ENCODE measurements around the gene CDCP2. TPM values are rescaled to one million over a fixed set of nuclear protein-coding genes. Genes with fewer than 3 reads are reported as not detected.

The CDCP2 gene
- total RNA-seq, 2 experiments from 2014 or later: not detected

DNA sequence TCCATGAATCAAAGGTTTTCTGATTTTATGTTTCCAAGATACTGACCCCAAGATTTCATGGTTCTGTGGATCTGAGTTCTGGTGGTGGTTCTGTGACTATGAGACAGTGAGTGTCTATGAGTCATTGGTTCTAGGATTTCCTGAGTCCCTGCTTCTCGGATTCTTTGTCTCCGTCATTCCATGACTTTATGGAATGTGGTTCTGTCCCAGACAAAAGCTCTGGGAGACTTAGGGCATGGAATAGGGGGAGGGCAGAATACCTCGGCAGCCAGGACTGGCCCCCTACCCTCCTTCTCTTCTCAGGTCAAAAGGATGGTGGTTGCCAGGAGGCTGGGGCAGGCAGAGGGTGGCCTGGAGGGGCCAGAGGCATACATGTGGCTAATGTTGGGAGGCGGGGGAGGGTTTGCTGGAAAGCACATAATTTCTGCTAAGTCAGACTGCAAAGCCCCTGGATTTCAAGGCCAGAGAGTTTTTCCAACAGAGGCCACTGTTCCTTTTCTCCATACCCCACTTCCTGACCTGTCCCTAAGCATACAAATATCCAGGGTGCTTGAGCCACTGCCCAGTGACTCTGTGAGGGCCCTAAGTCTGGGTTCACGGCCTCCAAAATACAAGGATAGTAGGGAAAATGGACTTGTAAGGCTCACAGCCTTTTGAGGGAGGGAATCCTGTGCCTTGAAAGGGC, 17.2 kb downstream of the CDCP2 start:
- no peaks in the 10 kb centered on the region for H3K4me1 Mint-ChIP-seq
- no peaks in the 10 kb centered on the region for H3K36me3 Mint-ChIP-seq
- peaks cover 2% of the 10 kb centered on the region for H3K27me3 Mint-ChIP-seq
- no peak for DNase-seq
- no peak overlapping the region for H3K4me3 Mint-ChIP-seq
- H3K27ac Mint-ChIP-seq: no peak overlapping the region
- no peaks in the 10 kb centered on the region for H3K9me3 Mint-ChIP-seq

DNA sequence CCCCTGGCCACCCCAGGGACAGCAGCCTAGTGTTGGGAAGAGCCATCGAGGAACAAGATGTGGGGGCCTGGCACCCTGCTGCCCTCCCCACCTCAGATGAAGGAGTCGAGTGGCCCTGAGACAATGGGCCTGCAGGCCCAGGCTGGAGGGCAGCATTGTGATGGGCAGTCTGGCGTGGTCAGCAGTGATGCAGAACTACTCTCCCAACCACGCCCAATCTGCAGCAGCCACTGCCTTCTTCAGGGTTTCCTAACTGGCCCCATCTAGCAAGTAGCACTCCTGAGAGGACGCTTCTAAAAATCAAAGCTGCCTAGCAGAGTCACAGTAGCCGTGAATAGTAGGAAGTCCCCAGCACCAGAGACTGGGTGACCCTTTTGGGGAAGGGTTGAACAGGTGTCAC, 18.5 kb downstream of the CDCP2 start:
- Mint-ChIP-seq H3K27ac (no peak overlapping the region), H3K9me3 (no peaks in the 10 kb centered on the region), H3K36me3 (no peaks in the 10 kb centered on the region), H3K4me3 (no peak overlapping the region), H3K4me1 (no peaks in the 10 kb centered on the region), H3K27me3 (peaks cover 2% of the 10 kb centered on the region)
- no peak for DNase-seq

DNA sequence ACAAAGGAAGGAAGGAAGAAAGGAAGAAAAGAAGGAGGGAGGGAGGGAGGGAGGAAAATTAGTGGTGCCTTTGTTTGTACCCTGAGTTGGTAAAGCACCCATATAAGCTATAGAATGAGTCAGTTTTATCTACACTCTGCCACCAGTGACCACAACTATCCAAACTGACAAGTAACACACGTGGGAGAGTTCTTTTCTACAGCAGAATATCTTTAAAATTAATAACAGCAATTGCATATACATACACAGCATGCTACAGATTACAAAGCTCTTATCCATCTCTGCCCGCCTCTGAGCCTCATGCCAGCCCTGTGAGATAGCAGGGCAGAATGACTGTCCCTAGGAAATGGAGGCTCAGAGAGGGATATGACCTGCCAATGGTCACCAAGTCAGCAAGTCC, 20.3 kb downstream of the CDCP2 start:
- H3K4me1 Mint-ChIP-seq: no peaks in the 10 kb centered on the region
- H3K4me3 Mint-ChIP-seq: no peak overlapping the region
- no peak overlapping the region for H3K27ac Mint-ChIP-seq

DNA sequence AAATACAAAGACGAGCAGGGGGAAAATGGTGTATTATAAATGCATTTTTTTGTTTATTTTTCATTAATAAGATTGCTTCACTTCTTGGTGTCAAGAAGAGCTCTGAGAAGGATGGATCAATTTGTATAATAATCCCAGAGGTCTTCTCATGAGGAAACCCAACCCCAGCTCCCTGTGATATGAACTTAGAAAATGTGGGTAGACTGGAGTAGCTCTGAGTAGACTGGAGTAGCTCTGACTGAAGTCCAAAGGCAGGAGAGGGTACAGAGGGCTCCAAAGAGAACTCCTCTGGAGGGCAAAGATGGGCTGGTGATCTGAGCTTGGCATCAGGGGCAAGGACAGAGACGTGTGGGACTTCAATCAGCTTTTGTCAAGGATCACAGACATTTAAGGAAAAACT, 21.4 kb downstream of the CDCP2 start:
- no peaks in the 10 kb centered on the region for H3K36me3 Mint-ChIP-seq
- H3K4me1 Mint-ChIP-seq: no peaks in the 10 kb centered on the region
- no peak for DNase-seq
- H3K4me3 Mint-ChIP-seq: no peak overlapping the region
- no peaks in the 10 kb centered on the region for H3K9me3 Mint-ChIP-seq
- H3K27ac Mint-ChIP-seq: no peak overlapping the region
- H3K27me3 Mint-ChIP-seq: peaks cover 2% of the 10 kb centered on the region

More for the DNA sequence above, 20.3 kb downstream of the CDCP2 start:
- H3K36me3 Mint-ChIP-seq: no peaks in the 10 kb centered on the region
- DNase-seq: no peak
- no peaks in the 10 kb centered on the region for H3K9me3 Mint-ChIP-seq
- H3K27me3 Mint-ChIP-seq: peaks cover 2% of the 10 kb centered on the region

DNA sequence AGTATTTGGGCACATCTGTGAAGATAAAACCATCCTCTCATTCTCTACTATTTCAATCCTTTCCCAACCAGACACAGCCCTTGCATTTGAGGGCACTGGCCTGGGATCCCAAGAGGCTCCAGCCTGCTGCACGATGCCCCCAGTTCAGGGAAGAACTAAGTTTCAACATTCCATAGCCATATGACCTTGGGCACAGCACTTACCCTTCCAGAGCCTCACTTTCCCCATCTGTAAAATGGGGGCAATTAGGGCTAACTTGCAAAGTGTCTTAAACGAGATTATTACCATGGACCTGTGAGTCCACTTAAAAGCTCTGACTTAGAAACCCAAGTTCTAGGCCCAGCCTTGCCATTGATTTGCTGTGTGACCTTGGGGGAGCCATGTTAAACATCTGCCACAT, 22.9 kb downstream of the CDCP2 start:
- H3K36me3 Mint-ChIP-seq: no peaks in the 10 kb centered on the region
- H3K9me3 Mint-ChIP-seq: no peaks in the 10 kb centered on the region
- no peak overlapping the region for H3K27ac Mint-ChIP-seq
- DNase-seq: no peak
- no peak overlapping the region for H3K4me3 Mint-ChIP-seq
- no peaks in the 10 kb centered on the region for H3K27me3 Mint-ChIP-seq
- H3K4me1 Mint-ChIP-seq: no peaks in the 10 kb centered on the region

DNA sequence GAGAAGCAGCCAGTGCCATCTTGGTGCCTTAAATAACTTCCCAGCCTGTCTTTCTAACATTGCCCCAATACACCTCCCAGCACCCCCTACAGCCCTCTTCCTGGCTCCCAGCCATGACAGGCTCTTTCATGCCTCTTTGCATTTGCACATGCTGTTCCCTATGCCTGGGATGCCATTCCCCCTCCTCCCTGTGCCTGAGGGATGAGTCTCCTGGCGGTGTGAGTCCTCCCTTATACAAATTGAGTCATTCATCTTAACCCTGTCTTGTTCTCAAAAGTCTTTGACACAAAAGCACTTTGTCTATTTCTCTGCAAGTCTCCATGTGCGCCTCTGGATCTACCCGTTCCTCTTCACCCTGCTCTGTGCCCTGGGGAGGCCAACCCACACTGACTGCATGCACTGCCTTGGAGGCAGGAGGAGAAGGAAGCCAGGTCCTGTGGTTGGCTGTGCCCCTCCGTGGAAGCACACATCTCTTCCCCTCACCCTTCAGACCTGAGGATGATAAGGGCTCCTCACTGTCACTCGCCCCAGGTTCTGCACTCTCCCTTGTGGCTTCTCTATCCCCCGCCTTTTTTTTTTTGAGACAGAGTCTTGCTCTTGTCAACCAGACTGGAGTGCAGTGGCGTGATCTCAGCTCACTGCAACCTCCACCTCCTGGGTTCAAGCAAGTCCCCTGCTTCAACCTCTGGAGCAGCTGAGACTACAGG, 25.1 kb downstream of the CDCP2 start:
- no peaks in the 10 kb centered on the region for H3K36me3 Mint-ChIP-seq
- H3K4me1 Mint-ChIP-seq: no peaks in the 10 kb centered on the region
- H3K27ac Mint-ChIP-seq: no peak overlapping the region
- H3K9me3 Mint-ChIP-seq: no peaks in the 10 kb centered on the region
- no peaks in the 10 kb centered on the region for H3K27me3 Mint-ChIP-seq
- no peak for DNase-seq
- no peak overlapping the region for H3K4me3 Mint-ChIP-seq

DNA sequence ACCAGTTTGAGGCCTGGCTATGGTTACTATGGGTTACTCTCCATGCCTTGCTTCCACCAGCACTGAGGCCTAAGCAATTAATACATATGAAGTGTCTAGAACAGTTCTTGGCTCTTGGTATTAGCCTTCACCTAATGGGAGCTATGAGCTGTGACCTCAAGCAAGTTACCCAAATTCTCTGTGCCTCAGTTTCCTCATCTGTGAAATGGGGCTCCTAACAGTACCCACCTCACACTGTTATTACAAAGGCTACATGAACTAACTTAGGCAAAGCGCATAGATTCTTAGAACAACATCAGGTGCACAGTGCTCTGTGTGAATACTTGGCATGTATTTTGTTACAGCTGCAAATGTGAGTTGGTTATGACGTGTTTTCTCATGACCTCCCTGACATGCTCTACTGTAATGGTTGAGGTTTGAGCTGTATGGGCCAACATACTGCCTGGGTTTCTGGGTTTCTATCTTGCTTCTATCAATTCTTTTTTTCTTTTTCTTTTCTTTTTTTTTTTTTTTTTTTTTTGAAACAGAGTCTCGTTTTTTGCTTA, 26.5 kb downstream of the CDCP2 start:
- DNase-seq: no peak
- no peak overlapping the region for H3K4me3 Mint-ChIP-seq
- no peaks in the 10 kb centered on the region for H3K36me3 Mint-ChIP-seq
- no peaks in the 10 kb centered on the region for H3K9me3 Mint-ChIP-seq
- H3K27ac Mint-ChIP-seq: no peak overlapping the region
- H3K4me1 Mint-ChIP-seq: peaks cover 4% of the 10 kb centered on the region
- H3K27me3 Mint-ChIP-seq: no peaks in the 10 kb centered on the region

DNA sequence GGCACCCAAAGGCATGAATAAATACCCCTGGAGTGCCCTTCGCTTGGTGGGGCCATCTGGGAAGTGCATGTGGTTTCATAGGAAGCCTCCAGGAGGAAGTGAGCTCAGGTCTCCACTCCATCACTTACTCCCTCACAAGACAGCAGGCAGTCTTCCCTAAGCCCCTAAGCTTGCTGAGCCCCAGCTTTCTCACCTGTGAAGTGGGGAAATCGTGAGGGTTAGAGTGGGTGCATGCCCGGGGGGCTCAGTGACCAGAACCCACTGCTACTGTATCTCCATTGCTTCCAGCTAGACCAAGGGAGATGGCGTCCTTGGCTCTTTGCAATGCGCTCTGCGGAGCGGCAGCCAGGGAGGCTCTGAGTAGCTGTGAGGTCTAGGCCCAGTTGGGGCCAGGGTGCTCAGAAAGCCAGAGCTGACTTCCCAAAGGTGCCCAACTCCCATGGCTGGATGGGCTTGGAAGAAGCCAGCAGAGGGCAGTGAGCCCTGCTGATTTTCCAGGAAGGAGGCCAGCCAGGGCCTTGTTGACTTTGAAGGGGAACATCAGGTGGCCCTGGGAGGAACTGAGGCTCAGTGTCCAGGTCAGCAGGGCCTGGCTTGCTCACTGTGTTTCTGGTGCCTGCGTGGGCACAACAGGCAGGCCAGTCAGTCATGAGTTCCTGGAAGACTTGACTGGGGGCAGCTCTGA, 27.3 kb downstream of the CDCP2 start:
- DNase-seq: no peak
- Mint-ChIP-seq H3K9me3 (no peaks in the 10 kb centered on the region), H3K27ac (no peak overlapping the region), H3K4me1 (peaks cover 4% of the 10 kb centered on the region), H3K27me3 (no peaks in the 10 kb centered on the region), H3K36me3 (no peaks in the 10 kb centered on the region), H3K4me3 (no peak overlapping the region)

DNA sequence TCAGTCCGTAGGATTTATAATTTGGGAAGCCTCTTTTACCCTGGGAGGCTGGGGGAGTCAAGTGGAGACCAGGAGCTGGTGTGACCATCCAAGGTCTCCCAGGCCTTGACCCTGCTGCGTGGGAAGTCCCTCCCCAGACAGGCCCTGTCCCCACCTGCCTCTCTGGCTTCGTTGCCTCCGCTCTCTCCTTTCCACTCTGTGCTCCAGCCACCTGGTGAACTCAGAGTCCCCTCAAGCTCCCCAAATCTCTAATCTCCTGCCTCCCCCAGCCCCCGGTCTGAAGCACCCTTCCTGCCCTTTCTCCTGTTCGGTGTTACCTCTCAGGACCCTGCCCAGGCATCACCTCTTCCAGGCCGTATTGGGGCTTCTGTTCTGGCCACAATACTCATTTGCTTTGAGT, 27.9 kb downstream of the CDCP2 start:
- DNase-seq: no peak
- Mint-ChIP-seq H3K4me3 (no peak overlapping the region), H3K4me1 (peaks cover 4% of the 10 kb centered on the region), H3K36me3 (no peaks in the 10 kb centered on the region), H3K27ac (no peak overlapping the region), H3K9me3 (no peaks in the 10 kb centered on the region), H3K27me3 (no peaks in the 10 kb centered on the region)

DNA sequence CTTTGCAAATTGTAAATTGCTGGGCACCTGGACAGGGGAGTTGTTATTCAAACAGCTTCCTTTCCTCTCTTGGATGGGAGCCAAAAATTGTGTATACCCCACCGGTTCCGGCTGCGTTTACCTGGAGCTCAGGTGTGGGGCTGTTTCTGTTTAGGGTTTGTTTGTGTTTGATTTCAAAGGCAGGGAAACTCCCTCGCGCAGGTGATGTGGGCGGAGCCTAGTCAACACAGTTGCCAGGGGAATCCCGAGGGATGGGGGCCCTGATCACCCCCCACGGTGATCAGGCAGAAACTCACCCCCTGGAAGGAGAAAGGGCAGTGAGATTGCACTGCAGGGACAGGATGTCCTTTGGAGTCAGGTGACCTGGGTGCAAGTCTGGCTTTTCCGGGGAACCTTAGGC, 28.3 kb downstream of the CDCP2 start:
- no peaks in the 10 kb centered on the region for H3K27me3 Mint-ChIP-seq
- H3K9me3 Mint-ChIP-seq: no peaks in the 10 kb centered on the region
- H3K4me3 Mint-ChIP-seq: no peak overlapping the region
- no peak overlapping the region for H3K27ac Mint-ChIP-seq
- no peaks in the 10 kb centered on the region for H3K36me3 Mint-ChIP-seq
- no peak for DNase-seq
- peaks cover 4% of the 10 kb centered on the region for H3K4me1 Mint-ChIP-seq

DNA sequence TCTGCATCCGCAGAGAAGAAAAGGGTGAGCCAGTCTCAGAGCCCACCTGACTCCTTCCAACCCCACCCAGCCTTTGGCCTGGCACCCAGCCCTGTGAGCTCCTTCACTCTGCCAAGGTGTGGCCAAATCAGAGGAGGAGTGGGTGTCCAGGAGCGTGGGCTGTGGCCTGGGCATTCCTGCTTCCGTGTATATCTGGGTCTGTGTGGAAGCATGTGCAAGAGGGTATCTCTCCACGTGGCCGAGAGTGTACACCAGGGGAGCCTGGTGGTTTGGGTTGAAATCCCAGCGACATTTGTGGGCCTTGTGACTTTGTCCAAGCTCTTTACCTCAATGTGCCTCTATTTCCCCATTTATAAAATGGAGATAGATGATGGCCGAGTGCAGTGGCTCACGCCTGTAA, 29.8 kb downstream of the CDCP2 start:
- Mint-ChIP-seq H3K36me3 (no peaks in the 10 kb centered on the region), H3K4me3 (no peak overlapping the region), H3K9me3 (no peaks in the 10 kb centered on the region), H3K27ac (no peak overlapping the region), H3K27me3 (no peaks in the 10 kb centered on the region), H3K4me1 (peaks cover 4% of the 10 kb centered on the region)
- DNase-seq: no peak

DNA sequence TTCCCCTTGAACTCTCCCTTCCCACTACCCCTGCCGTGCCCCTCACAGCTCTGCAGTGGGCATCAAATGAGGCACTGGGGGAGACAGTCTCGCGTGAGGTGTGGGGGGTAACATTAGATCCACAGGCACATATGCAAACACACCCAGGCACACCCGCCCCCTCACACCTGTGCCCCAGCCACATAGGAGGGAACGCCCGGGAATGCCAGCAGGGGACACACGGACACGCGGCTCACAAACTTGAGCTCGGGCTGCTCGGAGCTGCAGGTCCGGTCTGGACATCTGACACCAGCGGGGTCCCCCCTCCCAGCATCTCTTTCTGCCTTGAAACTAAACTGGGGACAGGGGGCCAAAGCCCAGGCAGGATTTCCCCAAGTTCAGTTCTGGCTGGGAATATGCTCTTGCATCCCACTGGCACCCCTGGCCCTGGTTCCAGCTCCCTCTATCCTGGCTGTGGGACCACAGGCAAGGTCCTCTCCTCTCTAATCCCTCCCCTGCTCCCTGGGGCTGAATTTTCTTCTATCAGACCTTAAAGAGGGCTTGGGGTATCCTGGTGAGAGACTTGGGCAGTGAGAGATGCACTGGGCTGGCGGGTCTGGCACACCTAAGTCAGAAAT, 30.6 kb downstream of the CDCP2 start:
- no peak for DNase-seq
- no peak overlapping the region for H3K27ac Mint-ChIP-seq
- H3K9me3 Mint-ChIP-seq: no peaks in the 10 kb centered on the region
- H3K27me3 Mint-ChIP-seq: no peaks in the 10 kb centered on the region
- peaks cover 4% of the 10 kb centered on the region for H3K4me1 Mint-ChIP-seq
- H3K4me3 Mint-ChIP-seq: no peak overlapping the region
- no peaks in the 10 kb centered on the region for H3K36me3 Mint-ChIP-seq

DNA sequence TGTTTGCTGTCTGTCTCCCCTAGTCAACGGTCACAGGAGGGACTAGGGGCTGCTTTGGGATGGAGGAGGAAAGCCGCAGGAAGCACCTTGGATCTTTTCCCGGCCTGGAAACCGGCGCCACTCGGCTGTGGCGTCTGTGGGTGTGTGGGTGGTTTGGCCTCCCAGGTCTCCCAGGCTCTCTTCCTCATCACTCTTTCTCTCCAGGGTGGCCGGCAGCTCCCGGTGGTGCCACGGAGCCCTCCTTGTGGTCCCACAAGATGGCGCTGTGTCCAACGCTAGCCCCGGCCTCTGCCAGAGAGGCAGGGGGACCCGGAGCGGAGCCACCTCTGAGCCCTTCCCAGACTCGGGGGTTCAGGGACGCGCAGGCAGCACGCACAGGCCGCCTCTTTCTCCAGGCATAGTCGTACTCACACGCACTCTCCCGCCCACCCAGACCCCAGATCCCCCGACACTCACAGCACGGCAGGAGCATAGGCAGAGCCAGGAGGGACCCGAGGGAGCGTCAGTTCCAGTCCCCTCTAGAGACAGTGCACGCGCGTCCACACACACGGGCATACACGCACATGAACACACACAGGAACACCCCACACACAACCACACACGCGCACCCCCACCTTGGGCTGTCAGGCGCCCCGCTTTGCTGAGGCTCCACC, 31.2 kb downstream of the CDCP2 start:
- no peaks in the 10 kb centered on the region for H3K36me3 Mint-ChIP-seq
- no peak overlapping the region for H3K27ac Mint-ChIP-seq
- H3K4me1 Mint-ChIP-seq: peaks cover 4% of the 10 kb centered on the region
- no peak overlapping the region for H3K4me3 Mint-ChIP-seq
- DNase-seq: peak; percentile 73
- no peaks in the 10 kb centered on the region for H3K9me3 Mint-ChIP-seq
- no peaks in the 10 kb centered on the region for H3K27me3 Mint-ChIP-seq

DNA sequence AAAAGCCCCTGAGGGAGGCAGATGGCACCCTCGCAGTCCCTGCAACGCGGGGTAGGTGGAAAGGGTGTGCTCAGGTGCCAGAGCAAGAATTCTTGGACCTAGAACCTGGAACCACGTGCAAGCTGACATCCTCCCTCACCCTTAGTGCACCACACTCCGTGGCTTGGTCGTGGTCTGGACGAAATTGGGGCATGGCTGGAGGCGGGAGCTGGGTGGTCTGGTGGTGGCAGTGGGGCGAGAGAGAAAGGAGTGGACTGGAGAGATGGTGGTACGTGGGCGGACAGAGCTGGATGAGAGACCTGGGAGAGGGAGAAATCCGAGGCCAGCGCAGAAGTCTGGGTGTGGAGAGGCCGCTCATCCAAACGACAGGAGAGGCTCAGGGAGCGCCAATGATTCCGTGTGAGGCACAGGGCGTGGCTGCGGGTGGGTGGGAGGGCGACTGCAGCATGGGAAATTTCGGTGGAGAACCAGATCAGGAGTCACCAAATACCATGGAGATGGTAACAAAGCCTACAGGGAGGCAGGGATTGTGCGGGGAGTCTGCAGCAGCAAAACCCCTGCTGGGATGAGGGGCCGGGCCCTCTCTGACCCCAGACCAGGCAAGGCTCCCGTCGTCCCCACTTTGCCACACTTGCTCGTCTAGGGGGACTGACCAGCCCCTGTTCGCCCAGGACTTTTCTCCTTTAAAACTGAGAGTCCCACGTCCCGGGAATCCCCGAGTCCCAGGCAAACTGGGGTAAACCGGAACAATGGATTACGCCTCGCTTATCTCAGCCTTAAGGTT, 31.9 kb downstream of the CDCP2 start:
- DNase-seq: no peak
- H3K4me3 Mint-ChIP-seq: no peak overlapping the region
- H3K4me1 Mint-ChIP-seq: peaks cover 4% of the 10 kb centered on the region
- no peaks in the 10 kb centered on the region for H3K27me3 Mint-ChIP-seq
- H3K9me3 Mint-ChIP-seq: no peaks in the 10 kb centered on the region
- H3K27ac Mint-ChIP-seq: no peak overlapping the region
- H3K36me3 Mint-ChIP-seq: no peaks in the 10 kb centered on the region
